NCI-H524 (cell line): Measurements from ENCODE around the gene TBC1D24.
"Not testable (repeated sequence)": the region's sequence is repeated elsewhere in the genome, so short reads cannot be mapped to it uniquely, and the experiment has no call there.

Source experiments
- DNase-seq, 2 experiments: peaks; one replicate each; lab custom pipeline; 2025; lab: John Stamatoyannopoulos, UW

TBC1D24 gene

GRCh38 chr16:2468725-2469398, 6.1 kb upstream of the TBC1D24 start:
- peak; percentile 99 to 100 for DNase-seq

- peak in 1 of 2 experiments; percentile 82 for DNase-seq
These were observed 5.3 kb upstream of the TBC1D24 start for GRCh38 chr16:2469399-2470233.

- DNase-seq, result no peak
These were observed 4.7 kb upstream of the TBC1D24 start for GRCh38 chr16:2470234-2470601.

GRCh38 chr16:2470603-2471015, 4.3 kb upstream of the TBC1D24 start:
- DNase-seq, result peak; percentile 98 to 99

GRCh38 chr16:2471016-2471652, 3.8 kb upstream of the TBC1D24 start, which contains the start of gene NTN3:
TSS of gene NTN3 (plus strand) at chr16:2471297. CDS start at chr16:2471702, 405 bp downstream.
- peak; percentile 92 to 95 for DNase-seq

- DNase-seq, result peak in 1 of 2 experiments; percentile 46
These were observed 3.1 kb upstream of the TBC1D24 start for GRCh38 chr16:2471653-2472487.

GRCh38 chr16:2472488-2472864, 2.5 kb upstream of the TBC1D24 start:
- DNase-seq, result no peak

GRCh38 chr16:2472885-2473445, 2.0 kb upstream of the TBC1D24 start:
- peak in 1 of 2 experiments; percentile 34 for DNase-seq

GRCh38 chr16:2473446-2473926, 1.4 kb upstream of the TBC1D24 start:
- DNase-seq, result peak; percentile 39 to 79

GRCh38 chr16:2473999-2474876, 689 bp upstream of the TBC1D24 start:
- peak in 1 of 2 experiments; percentile 68 for DNase-seq

- DNase-seq, result peak in 1 of 2 experiments; percentile 50
These were observed 752 bp downstream of the TBC1D24 start for GRCh38 chr16:2475413-2476344.

- DNase-seq, result no peak
These were observed 1.4 kb downstream of the TBC1D24 start for GRCh38 chr16:2476345-2476720.

- DNase-seq, result no peak
These were observed 1.8 kb downstream of the TBC1D24 start for GRCh38 chr16:2476741-2477140.

GRCh38 chr16:2477327-2477726, 2.4 kb downstream of the TBC1D24 start:
- DNase-seq, result no peak

- DNase-seq, result peak in 1 of 2 experiments; percentile 56
These were observed 3.4 kb downstream of the TBC1D24 start for GRCh38 chr16:2478279-2478678.

GRCh38 chr16:2479996-2480395, 5.1 kb downstream of the TBC1D24 start:
- not testable (repeated sequence) for DNase-seq

- DNase-seq, result no peak
These were observed 6.0 kb downstream of the TBC1D24 start for GRCh38 chr16:2480948-2481347.

GRCh38 chr16:2481676-2482075, 6.7 kb downstream of the TBC1D24 start:
- DNase-seq, result no peak

GRCh38 chr16:2482249-2482648, 7.3 kb downstream of the TBC1D24 start:
- DNase-seq, result peak in 1 of 2 experiments; percentile 69
